Activated CD4-positive, CD25-positive, alpha-beta regulatory T cell (primary cell): Measurements from ENCODE around the gene SALL1.

Source experiments
- DNase-seq, 4 experiments: peaks; one replicate each; lab custom pipeline; 2025; lab: John Stamatoyannopoulos, UW

The SALL1 gene

GRCh38 chr16:51111759-51112158 lies 39.3 kb downstream of the SALL1 start:
- DNase-seq = no peak

DNA sequence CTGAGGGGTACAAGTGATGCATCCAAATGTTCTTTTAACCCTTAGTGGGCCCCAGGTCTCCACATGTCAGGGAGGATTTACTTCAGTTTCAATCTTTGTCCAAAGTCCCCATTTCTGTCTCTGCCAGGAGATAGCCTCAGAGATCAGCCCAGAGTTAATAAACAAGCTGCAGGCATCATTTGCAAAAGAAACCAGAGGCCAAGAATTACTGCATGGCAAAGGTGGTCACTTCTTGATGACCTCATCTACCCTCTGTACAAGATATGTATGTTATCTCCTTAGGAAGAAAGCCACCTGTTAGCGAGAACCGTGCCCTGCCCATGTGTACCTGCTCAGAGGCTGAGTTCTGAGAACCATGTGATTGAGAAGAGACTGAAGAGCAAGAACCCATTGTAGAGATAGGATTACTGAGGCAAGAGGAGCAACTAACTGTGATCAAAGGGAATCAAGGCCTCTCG lies 40.3 kb downstream of the SALL1 start:
- DNase-seq = no peak

- no peak for DNase-seq
These were observed 41.9 kb downstream of the SALL1 start for GRCh38 chr16:51109173-51109572.

GRCh38 chr16:51107742-51108141 lies 43.3 kb downstream of the SALL1 start:
- DNase-seq = no peak

DNA sequence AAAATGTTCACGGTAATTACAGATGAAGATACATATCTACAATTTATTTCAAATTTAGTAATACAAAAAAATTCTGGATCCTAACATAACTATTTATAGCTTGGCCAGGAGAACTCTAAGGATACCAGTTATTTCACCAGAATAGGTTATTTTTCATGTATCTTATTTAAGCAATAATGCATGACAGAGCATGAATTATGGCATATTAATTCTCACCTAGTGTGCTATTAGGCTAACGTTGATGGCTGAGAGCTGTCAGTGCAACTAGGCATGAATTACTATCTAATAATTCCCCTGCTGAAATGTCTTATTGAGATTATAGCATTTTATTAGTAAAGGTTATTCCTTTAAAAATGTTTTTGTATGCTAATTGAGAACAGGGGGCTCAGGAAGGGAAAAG lies 44.5 kb downstream of the SALL1 start:
- no peak for DNase-seq

DNA sequence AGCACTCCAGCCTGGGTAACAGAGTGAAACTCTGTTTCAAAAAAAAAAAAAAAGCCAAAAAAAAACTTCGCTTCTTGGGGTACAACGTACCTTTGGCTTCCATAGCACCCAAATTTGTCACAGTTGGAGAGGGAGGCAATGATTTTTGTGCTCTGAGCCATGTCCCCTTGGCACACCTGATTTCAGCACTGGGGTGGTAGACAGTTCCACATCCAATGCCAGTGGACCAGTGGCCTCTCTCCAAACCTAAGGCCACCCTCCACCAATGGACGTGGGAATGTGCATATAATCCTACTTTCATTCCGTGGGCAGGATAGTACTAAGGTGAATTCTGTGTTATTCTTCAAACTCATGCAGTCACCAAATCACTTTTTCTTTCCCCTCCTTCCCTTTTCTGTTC lies 47.5 kb downstream of the SALL1 start:
- no peak for DNase-seq

GRCh38 chr16:51097729-51098128 lies 53.3 kb downstream of the SALL1 start:
- DNase-seq = no peak

- no peak for DNase-seq
These were observed 55.0 kb downstream of the SALL1 start for GRCh38 chr16:51095890-51096626.

DNA sequence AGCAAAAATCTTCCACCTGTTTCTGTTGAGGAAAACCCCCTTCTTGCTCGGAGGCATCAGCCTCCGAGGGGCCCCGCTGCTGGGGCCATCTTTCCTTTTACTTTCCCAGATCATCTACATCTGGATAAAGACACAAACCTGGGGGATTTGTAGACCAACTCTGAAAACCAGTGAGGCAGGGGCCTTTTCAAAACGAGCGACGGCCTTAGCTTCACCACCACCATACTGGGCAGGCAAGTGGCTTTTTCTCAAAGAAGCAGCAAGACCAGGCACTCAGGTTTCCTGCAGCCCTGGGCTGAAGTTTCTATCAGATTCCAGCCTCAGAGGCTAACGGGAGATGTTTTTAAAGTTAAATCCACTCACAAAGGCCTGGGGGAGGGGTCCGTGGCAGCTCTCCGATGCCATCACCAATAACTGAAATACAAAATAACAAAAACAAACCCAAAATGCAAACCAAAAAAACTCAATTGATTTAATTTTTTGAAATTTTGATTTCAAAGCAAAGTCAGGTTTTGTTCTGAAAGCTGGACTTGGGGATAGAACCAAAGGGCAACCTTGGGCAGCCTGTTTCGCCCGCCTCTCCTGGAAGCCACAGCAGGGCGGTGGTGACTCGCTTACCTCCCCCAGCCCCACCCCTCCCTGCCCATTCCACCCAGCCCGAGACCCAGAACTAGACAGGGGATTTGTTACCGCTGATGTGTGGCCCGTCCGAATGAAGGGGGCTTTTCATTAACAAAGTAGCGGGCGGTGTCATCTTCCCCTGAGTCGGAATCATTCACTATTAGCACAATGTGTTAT lies 55.8 kb downstream of the SALL1 start:
- DNase-seq = no peak

DNA sequence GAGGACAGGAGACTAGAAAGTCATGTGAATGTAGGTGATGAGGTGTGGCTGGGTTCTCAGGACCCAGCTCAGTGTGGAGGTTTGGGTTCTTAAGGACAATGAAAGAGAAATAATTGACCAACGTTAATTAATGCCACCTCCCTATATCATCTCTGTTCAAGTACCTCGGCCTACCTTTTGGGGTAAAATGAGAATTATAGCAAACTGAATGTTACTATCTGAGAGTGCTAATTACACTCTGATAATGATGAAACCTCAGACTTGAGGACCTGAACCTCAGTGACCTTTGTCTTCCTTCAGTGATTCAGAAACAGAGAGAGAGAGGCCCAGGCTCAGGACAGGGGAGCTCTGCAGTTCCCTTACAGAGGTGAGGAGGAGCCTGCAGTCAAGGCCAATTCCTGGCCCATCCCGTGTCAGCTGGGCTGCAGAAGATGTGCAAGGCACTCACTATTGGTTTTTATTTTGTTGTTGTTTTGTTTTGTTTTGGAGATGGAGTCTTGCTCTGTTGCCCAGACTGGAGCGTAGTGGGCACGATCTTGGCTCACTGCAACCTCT lies 57.3 kb downstream of the SALL1 start:
- no peak for DNase-seq
